Neural progenitor cell (in vitro differentiated cells): Measurements from ENCODE around the gene CDV3.

Experiments used
- CTCF ChIP-seq: fragments of 200-600 bp; sonication (generic); IDR thresholded peaks from 2 replicates; pipeline ENCODE4 v1.5.1; 2017; ENCODE audit warnings: antibody characterized with exemption, mild to moderate bottlenecking
- EZH2phosphoT487 ChIP-seq: fragments of 200-600 bp; sonication (generic); IDR thresholded peaks from 2 replicates; pipeline ENCODE4 v1.6.1; 2017; ENCODE audit warnings: antibody characterized with exemption

GRCh38 chr3:133606902-133607301, 33.4 kb downstream of the CDV3 start:
- TF ChIP-seq CTCF (no peak), EZH2phosphoT487 (no peak)
